Testis (tissue), 2 donors: ENCODE results near the gene LIMS2.

Experiments used
- CTCF ChIP-seq, 3 experiments: fragments of 450-650 bp in 2 of 3; fragments of 200-600 bp in 1 of 3; sonication (generic) in 1 of 3; IDR thresholded peaks; one replicate each; pipeline ENCODE4 v1.5.1; 2016 to 2019; ENCODE audit warnings: antibody characterized with exemption in 3 of 3, mild to moderate bottlenecking in 2 of 3, moderate library complexity in 1 of 3
- POLR2A ChIP-seq: fragments of 450-650 bp; IDR thresholded peaks from one replicate; pipeline ENCODE4 v1.6.1; 2017; ENCODE audit warnings: antibody characterized with exemption, mild to moderate bottlenecking, moderate library complexity

- TF ChIP-seq CTCF (IDR thresholded peaks at IDR 0.05) (no peak), POLR2A (no peak)
Measured at GRCh38 chr2:127673291-127674069, 1.9 kb downstream of the LIMS2 start.
